Endothelial cell (in vitro differentiated cells): ENCODE results near the gene PARM1. TPM values are rescaled to one million over a fixed set of nuclear protein-coding genes. Genes with fewer than 3 reads are reported as not detected.

Experiments
- DNase-seq: peaks from one replicate; pipeline ENCODE4 v3.0.0; 2021; ENCODE audit warnings: low spot score
- H3K27ac Mint-ChIP-seq: one replicate; pipeline ENCODE4 v1.8.0; 2021; ENCODE audit warnings: mixed read lengths, inconsistent platforms; ENCODE audit not compliant: unreplicated experiment
- H3K27me3 Mint-ChIP-seq: one replicate; pipeline ENCODE4 v1.8.0; 2021; ENCODE audit warnings: mild to moderate bottlenecking, moderate library complexity, mixed read lengths, inconsistent platforms; ENCODE audit not compliant: unreplicated experiment
- H3K36me3 Mint-ChIP-seq: one replicate; pipeline ENCODE4 v1.8.0; 2021; ENCODE audit warnings: mild to moderate bottlenecking, low read depth, mixed read lengths, inconsistent platforms; ENCODE audit not compliant: unreplicated experiment
- H3K4me1 Mint-ChIP-seq: one replicate; pipeline ENCODE4 v1.8.0; 2021; ENCODE audit warnings: mild to moderate bottlenecking, mixed read lengths, inconsistent platforms; ENCODE audit not compliant: unreplicated experiment
- H3K4me3 Mint-ChIP-seq: one replicate; pipeline ENCODE4 v1.8.0; 2021; ENCODE audit warnings: mild to moderate bottlenecking, mixed read lengths, inconsistent platforms; ENCODE audit not compliant: unreplicated experiment
- H3K9me3 Mint-ChIP-seq: one replicate; pipeline ENCODE4 v1.8.0; 2021; ENCODE audit warnings: mixed read lengths, inconsistent platforms; ENCODE audit not compliant: unreplicated experiment
- CTCF ChIP-seq: fragments of 200-600 bp; sonication (generic); IDR thresholded peaks from one replicate; pipeline ENCODE4 v1.5.0; 2021; ENCODE audit warnings: antibody characterized with exemption; ENCODE audit not compliant: unreplicated experiment
- total RNA-seq: library from RNA; stranded (reverse); fragmentation: NEBNext Ultra II Directional; extraction: Animal tissue kit (Norgen Biotek cat#: 25700); gene quantifications from one replicate; pipeline ENCODE4 v1.2.1, GENCODE V29; 2021; ENCODE audit not compliant: unreplicated experiment

PARM1 gene
- total RNA-seq, 1 donor from 2014 or later = 0.18 TPM

- Mint-ChIP-seq H3K4me1 (no peaks in the 10 kb centered on the region), H3K36me3 (no peaks in the 10 kb centered on the region), H3K9me3 (no peaks in the 10 kb centered on the region), H3K4me3 (no peak overlapping the region), H3K27me3 (peaks cover 4% of the 10 kb centered on the region), H3K27ac (no peak overlapping the region)
- no peak for DNase-seq
- no peak for TF ChIP-seq CTCF
Measured at GRCh38 chr4:75018811-75019479, 86.0 kb downstream of the PARM1 start.

GRCh38 chr4:75025431-75025830 is 92.5 kb downstream of the PARM1 start:
- no peaks in the 10 kb centered on the region for H3K9me3 Mint-ChIP-seq
- DNase-seq = no peak
- no peak overlapping the region for H3K4me3 Mint-ChIP-seq
- H3K27ac Mint-ChIP-seq = no peak overlapping the region
- no peaks in the 10 kb centered on the region for H3K4me1 Mint-ChIP-seq
- peaks cover 4% of the 10 kb centered on the region for H3K27me3 Mint-ChIP-seq
- H3K36me3 Mint-ChIP-seq = no peaks in the 10 kb centered on the region
- TF ChIP-seq CTCF = no peak

GRCh38 chr4:75028196-75028854 is 95.4 kb downstream of the PARM1 start:
- Mint-ChIP-seq H3K4me3 (no peak overlapping the region), H3K4me1 (no peaks in the 10 kb centered on the region), H3K36me3 (no peaks in the 10 kb centered on the region), H3K9me3 (no peaks in the 10 kb centered on the region), H3K27me3 (no peaks in the 10 kb centered on the region), H3K27ac (no peak overlapping the region)
- no peak for TF ChIP-seq CTCF
- no peak for DNase-seq

GRCh38 chr4:75030028-75030427 is 97.1 kb downstream of the PARM1 start:
- H3K36me3 Mint-ChIP-seq = no peaks in the 10 kb centered on the region
- H3K4me1 Mint-ChIP-seq = peaks cover 2% of the 10 kb centered on the region
- no peaks in the 10 kb centered on the region for H3K9me3 Mint-ChIP-seq
- no peak overlapping the region for H3K4me3 Mint-ChIP-seq
- no peaks in the 10 kb centered on the region for H3K27me3 Mint-ChIP-seq
- no peak overlapping the region for H3K27ac Mint-ChIP-seq
- TF ChIP-seq CTCF = no peak
- DNase-seq = no peak

GRCh38 chr4:75030649-75031235 is 97.8 kb downstream of the PARM1 start:
- Mint-ChIP-seq H3K27ac (no peak overlapping the region), H3K4me3 (no peak overlapping the region), H3K36me3 (no peaks in the 10 kb centered on the region), H3K9me3 (no peaks in the 10 kb centered on the region), H3K27me3 (no peaks in the 10 kb centered on the region), H3K4me1 (peaks cover 2% of the 10 kb centered on the region)
- no peak for DNase-seq
- TF ChIP-seq CTCF = no peak
